Right lobe of liver (tissue), 4 donors: ENCODE results near the gene SKAP2.

ENCODE experiments used
- POLR2A ChIP-seq: fragments of 450-650 bp; IDR thresholded peaks from one replicate; pipeline ENCODE4 v1.6.1; 2017; ENCODE audit warnings: antibody characterized with exemption, mild to moderate bottlenecking
- TF ChIP-seq, protein P1 (sequence below), 4 donors: fragments of 200-600 bp in 3 of 4; fragments of 450-650 bp in 1 of 4; IDR thresholded peaks; one replicate each; pipeline versions ENCODE4 v1.5.1 to v1.8.0; 2016 to 2022; ENCODE audit warnings: antibody characterized with exemption in 4 of 4, mild to moderate bottlenecking in 2 of 4
- donor health status: DM: no; HTN: no; CAD: no.
- donor health status: DM: no; HTN: no; CAD: no.
- donor health status: DM: no; HTN: yes; CAD: no.

DNA sequence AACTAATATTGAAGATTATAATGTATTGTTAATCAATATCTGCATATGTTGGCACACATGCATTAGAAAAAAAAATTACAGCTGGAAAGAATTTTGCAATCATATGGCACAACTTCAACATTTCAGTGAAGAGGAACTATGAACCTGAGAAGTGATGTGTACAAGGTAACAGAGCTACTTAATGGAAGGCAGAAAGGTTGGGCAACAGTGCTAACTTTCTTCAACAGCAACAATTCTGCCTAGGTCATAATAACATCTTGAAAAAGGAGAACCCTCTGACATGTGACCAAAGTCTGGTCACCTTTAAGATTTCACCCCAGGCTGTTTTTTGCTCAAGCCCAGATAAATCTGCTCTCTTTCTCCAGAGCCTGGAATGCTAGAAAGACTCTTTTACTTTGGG lies 47.9 kb upstream of the SKAP2 start:
- TF ChIP-seq, protein P1, sequence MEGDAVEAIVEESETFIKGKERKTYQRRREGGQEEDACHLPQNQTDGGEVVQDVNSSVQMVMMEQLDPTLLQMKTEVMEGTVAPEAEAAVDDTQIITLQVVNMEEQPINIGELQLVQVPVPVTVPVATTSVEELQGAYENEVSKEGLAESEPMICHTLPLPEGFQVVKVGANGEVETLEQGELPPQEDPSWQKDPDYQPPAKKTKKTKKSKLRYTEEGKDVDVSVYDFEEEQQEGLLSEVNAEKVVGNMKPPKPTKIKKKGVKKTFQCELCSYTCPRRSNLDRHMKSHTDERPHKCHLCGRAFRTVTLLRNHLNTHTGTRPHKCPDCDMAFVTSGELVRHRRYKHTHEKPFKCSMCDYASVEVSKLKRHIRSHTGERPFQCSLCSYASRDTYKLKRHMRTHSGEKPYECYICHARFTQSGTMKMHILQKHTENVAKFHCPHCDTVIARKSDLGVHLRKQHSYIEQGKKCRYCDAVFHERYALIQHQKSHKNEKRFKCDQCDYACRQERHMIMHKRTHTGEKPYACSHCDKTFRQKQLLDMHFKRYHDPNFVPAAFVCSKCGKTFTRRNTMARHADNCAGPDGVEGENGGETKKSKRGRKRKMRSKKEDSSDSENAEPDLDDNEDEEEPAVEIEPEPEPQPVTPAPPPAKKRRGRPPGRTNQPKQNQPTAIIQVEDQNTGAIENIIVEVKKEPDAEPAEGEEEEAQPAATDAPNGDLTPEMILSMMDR (IDR thresholded peaks at IDR 0.05), result no peak
- no peak for TF ChIP-seq POLR2A
